Frontal cortex (tissue), 4 donors: ENCODE results near the gene UPF2. TPM values are rescaled to one million over a fixed set of nuclear protein-coding genes. Genes with fewer than 3 reads are reported as not detected.
"Not testable (repeated sequence)": the region's sequence is repeated elsewhere in the genome, so short reads cannot be mapped to it uniquely, and the experiment has no call there.

Experiments used
- DNase-seq, 2 donors: peaks; one replicate each; pipeline ENCODE4 v3.0.0; 2012; ENCODE audit warnings: low spot score in 2 of 2
- FAIRE-seq: peaks from 2 replicates; lab custom pipeline; 2012; peaks lifted over from hg19 to GRCh38; lab: Jason Lieb, UNC
- total RNA-seq: library from RNA; depleted of rRNA; stranded (reverse); fragments of >200 nt; gene quantifications from one replicate; pipeline ENCODE4 v1.2.3, GENCODE V29; 2014
- donor health status: control.
- donor health status: control.
- donor health status: control.

UPF2 gene
- total RNA-seq, 1 donor from 2014 or later = 24.1 TPM

DNA sequence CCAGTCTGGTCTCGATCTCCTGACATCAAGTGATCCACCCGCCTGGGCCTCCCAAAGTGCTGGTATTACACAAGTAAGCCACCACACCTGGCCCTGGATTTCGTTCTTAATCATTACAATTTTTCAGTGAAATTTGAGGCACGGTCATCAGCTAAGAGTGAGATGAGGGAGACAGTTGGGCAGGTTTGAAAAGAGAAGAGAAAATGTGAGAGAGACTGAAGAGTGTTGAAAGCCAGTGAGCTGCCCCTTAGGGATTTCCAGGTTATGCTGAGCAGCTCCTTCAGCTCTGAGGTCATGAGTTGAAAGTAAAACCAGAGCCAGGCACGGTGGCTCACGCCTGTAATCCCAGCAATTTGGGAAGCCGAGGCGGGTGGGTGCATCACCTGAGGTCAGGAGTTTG lies 5.9 kb upstream of the UPF2 start:
- DNase-seq (no peak), FAIRE-seq (no peak)

DNA sequence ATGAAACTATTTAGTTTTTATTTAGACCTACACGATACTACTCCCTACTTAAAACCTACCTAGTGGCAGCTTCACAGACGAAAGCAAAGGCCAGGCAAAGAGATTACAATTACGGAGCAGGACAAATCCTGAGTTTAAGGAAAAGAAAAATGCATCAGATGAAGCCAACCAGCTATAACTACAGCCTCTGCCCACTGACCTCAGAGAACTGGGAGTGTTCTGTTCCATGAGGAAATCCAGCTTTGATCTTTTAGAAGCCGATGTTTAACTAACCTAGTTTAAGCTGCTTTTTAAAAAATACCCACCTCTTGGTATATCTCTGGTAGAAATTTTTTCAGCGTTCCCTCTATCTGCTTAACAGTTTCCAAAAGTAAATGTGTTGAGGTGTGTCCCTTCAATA lies 3.0 kb upstream of the UPF2 start:
- no peak for DNase-seq
- FAIRE-seq = no peak

DNA sequence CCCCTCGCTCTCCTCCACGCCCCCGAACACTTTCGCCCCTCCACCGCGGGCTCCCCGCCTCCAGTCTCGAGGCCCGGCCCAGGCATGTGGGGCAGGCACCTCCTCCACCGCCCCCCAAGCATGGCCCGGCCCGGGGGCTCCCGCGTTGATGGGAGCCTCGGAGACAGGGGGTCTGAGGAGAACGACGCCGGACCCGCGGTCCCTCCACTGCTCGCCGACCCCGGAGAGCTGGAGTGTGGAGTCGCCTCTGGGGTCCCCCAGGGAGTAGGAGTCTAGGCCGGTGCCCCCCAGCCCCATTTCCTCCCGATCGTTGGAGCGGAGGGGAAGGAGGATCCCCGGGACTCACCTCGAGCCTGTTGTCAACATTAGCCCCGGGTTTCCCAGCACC lies 206 bp downstream of the UPF2 start:
- FAIRE-seq = no peak
- peak in 1 of 2 donors; percentile 51 for DNase-seq

DNA sequence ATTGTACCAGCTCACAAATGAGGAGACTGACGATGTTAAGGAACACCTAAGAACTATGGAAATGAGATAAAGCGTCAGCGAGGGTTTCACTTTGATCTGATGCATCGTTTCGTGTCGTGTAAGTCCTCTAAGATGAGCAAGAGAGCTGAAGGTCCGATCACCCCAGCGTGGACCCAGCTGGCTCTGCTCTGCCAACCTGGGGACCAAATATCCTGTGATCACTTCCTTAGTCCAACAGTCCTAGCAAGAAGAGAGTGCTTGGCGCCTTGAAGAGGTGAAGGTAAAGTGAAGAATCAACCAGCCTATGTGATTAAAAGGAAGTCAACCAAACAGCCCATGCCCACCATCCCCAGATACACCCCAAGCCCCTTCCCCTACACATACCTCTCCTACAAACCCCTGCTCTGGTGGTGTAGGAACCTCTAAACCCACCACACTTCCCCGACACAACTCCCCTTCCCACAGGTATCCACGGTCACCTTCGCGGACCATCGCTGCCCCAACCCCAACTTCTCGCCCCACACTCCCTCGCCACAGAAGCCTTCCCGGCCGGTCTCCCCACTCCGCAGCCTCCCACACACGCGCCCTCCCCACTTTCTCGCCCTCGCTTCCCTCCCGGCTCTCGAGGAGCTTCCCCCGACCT lies 722 bp downstream of the UPF2 start:
- no peak for FAIRE-seq
- no peak for DNase-seq

DNA sequence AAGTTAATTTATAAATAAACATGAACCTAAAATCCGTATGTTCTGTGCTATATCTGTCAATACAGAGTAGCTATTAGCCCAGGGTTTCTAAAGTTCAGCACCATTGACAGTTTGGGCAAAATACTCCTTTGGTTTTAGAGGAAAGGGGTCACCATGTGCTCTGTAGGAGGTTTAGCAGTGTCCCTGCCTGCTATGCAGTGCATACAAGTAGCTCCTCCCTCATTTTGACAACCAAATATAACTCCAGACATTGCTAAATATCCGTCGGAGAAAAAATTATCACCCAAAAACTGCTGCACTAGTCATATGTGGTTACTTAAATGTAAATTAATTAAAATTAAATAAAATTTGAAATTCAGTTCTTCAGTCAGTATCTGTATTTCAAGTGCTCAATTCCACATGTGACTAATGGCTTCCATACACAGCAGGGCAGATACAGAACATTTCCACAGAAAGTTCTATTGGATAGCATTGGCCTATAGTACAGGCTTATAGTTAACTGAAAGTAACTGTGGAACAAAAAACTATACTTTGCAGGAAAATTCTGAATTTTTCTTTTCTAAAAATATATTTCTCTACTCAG lies 6.4 kb downstream of the UPF2 start:
- DNase-seq = no peak
- FAIRE-seq = no peak

DNA sequence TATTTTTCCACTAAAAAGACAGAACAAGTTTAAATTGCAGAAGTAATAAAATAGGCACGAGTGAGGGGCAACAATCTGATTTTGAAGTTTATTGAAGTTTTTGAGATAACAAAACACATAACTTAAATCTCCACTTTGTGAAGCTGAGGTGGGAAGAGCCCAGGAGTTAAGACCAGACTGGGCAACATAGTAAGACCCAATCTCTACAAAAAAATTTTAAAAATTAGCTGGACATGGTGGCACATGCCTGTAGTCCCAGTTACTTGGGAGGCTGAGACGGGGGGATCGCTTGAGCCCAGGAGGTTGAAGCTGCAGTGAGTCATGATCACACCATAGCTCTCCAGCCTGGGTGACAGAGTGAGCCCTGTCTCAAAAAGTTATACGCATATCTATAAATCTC lies 11.2 kb downstream of the UPF2 start:
- FAIRE-seq (no peak), DNase-seq (no peak)

DNA sequence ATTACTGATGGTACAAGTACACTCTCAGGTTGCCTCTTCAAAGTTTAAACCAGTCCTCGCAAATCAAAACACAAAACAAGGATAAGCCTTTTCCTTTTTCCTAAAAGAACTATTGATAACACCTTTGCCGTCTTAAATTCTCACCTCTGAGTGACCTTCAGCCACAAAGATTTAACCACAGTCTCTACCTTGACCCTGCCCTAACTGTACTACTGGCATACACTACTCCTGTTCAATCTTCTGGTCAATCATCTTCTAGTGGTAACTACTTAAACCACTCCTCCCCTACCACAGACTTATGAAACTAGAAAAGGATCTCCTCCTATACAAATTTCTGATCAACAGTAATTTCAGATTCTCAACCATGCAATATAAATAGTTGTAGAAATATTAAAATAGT lies 15.1 kb downstream of the UPF2 start:
- no peak for FAIRE-seq
- DNase-seq = no peak

DNA sequence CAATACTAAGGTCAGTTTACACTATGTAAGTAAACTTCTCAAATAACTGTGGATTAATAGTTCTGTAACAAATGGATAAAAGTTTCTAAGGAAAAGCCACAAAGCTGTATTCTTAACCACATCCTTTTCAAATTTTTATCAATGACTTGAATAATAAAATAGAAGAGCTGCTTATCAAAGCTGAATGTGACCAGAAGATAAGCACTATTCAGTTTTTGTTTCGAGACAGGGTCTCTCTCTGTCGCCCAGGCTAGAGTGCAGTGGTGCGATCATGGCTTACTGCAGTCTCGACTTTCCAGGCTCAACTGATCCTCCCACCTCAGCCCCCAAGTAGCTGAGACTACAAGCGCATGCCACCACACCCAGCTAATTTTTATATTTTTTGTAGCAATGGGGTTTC lies 17.0 kb downstream of the UPF2 start:
- DNase-seq (no peak), FAIRE-seq (no peak)

DNA sequence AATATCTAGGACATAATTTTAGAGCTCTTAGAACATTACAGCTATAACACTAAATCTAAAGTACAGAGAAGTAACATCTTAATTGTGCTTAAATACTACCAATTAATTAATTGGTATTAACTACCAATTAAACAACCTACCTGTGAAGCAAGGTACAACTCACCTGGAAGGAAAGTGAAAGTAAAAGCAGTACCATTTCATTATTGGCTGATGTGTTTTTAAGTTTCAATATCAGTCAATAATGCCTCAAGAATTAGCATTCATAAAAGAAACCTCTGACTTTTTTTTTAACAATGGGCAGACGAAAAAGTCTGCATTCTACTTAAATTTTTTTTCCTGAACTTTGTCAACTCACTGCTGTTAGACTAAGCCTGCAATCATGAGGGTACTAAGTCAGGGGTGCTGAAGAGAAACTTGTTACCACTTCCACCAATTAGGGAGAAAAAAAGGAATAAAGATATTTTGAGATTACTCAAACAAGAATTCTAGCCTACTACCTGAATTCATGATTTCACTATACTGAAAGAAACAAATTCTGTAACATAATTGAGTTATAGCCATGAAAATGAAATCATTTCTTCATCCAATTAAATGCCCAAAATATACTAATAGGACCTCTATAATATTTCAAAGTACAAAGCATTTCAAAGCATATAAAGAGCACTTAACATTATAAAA lies 19.9 kb downstream of the UPF2 start:
- FAIRE-seq = no peak
- no peak for DNase-seq

DNA sequence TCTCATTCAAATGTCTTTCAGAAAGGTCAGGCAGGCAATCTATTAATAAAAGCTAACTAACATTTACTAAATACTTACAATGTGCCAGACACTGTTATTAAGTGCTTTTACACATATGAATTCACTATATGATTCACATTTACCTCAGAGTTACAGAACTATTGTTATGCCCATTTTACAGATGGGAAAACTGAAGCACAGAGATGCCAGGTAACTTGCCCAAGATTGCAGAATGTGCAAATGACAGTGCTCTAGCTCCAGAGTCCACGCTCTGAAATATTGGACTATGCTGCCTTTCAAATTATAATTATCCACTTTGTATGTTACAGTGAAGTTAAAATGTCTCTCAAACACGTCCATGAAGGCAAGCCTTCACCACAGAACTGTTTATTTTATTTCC lies 22.0 kb downstream of the UPF2 start:
- FAIRE-seq (no peak), DNase-seq (no peak)

DNA sequence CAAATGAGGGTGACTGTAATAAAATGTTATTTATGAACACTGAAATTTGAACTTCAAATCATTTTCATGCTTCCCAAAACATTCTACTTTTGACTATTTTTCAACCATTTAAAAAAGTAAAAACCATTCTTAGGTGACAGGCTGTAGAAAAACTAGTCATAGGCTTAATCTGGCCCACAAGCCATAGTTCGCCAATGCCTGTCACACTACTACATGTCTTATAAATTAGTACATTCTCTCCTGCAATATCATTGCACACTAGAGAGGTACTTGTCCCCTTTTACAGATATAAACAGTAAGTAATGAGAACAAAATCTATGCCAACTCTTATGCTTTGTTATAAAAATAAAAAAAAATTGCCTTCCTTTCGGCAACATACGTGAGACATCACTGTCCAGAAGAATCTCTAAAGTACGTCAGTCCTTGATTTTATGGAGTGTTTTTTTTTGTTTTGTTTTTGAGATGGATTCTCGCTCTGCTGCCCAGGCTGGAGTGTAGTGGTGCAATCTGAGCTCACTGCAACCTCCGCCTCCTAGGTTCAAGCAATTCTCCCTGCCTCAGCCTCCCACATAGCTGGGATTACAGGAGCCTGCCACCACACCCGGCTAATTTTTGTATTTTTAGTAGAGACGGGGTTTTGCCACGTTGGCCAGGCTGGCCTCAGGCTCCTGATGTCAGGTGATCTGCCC lies 23.2 kb downstream of the UPF2 start:
- no peak for DNase-seq
- no peak for FAIRE-seq

DNA sequence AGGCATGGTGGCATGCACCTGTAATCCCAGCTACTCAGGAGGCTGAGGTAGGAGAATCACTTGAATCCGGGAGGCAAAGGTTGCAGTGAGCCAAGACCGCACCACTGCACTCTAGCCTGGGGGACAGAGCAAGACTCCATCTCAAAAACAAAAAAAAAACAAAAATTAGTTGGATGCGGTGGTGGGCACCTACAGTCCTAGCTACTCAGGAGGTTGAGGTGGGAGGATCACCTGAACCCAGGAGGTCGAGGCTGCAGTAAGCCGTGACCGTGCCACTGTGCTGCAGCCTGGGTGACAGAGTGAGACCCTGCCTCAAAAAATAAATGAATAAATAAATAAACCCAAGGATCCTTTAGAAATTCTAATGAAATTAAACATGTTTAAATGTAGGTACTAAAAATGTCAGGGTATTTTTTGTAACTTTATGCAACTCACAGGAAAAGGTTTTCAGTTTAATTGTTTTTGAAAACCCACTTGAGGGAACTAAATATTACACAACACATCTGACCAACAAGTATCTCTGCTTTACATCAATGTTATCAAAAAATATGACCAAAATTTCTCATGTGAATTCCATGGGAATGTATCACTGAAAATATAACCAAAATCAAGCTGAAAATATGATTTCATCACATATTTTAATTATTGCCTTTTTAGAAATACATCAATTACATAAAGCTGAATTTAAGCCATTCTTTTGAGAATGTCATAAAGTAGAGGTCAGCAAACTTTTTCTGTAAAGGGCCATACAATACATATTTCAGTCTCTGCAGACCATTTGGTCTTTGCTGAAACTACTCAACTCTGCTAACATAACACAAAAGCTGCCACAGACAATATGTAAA lies 23.9 kb downstream of the UPF2 start:
- DNase-seq = no peak
- FAIRE-seq = no peak

DNA sequence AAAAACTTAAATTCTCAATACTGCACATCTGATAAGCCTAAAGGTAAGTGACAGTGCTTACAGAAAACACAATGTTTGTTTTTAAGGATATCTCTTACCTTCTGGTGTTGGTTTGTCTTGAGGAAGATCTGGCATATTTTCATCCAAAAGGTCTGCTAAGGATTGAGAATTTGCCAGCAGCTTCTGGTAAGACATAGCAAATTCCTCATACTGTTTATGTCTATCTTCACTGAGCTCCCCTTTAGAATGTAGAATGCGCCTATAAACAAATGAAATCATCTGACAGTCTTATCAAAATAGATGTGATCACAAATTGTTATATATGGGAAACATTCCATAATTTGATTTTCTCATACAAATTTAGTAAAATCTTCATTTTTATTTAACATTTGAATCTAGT lies 28.7 kb downstream of the UPF2 start:
- FAIRE-seq = no peak
- DNase-seq = no peak

DNA sequence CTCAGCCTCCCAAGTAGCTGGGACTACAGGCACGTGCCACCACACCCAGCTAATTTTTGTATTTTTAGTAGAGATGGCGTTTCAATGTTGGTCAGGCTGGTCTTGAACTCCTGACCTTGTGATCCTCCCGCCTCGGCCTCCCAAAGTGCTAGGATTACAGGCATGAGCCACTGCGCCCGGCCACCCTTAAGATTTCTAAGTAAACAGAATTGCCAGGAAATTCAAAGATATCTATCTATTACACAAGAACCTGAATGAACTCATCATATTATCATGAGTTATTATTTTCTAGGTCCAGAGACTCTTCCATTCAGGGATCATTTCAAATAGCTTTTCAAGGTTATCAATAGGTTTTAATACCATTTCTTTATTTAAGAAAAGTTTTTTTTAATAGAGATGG lies 29.2 kb downstream of the UPF2 start:
- not testable (repeated sequence) for DNase-seq, FAIRE-seq

DNA sequence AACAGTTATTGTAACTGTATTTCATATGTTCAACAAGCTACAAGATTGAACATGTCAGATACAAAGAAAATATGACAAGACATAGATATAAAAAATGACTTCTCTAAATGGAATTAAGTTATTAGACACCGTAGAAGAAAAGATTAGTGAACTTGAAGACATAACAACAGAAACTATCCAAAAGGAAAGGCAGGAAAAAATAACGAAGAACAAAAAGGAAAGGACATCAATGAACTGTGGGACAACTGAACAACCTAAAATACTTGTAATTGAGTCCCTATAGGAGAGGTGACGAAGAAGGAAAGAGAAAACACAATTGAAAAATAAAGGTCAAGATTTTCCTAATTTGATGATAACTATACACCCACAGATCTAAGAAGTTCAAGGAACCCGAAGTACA lies 32.3 kb downstream of the UPF2 start:
- DNase-seq = no peak

DNA sequence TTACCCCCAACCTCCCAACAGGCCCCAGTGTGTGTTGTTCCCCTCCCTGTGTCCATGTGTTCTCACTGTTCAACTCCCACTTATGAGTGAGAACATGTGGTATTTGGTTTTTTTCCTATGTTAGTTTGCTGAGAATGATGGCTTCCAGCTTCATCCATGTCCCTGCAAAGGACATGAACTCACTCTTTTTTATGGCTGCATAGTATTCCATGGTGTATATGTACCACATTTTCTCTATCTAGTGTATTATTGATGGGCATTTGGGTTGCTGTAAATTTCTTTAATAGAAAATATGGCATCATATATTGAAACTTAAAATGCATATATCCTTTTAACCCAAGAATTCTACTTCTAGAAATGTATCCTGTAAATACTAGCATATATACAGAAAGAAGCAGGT lies 33.8 kb downstream of the UPF2 start:
- FAIRE-seq, DNase-seq: not testable (repeated sequence)

More for the DNA sequence above, 32.3 kb downstream of the UPF2 start:
- FAIRE-seq = no peak

DNA sequence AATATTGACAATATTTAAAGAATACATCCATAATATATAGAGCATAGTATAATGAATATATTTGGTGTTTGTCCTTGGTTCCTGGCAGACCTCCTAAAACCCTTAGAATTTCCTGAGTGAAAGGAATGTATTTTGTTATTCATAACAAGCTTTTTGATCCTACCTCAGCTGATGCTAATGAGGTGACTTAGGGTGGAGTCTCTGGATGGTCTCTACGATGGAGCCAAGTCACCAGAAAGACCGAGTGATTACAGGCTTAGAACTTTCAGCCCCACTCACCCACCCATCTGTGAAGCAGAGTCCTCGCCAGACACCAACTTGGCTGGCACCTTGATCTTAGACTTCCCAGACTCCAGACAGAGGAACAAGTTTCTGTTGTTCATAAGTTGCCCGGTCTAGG lies 35.9 kb downstream of the UPF2 start:
- FAIRE-seq (no peak), DNase-seq (no peak)

DNA sequence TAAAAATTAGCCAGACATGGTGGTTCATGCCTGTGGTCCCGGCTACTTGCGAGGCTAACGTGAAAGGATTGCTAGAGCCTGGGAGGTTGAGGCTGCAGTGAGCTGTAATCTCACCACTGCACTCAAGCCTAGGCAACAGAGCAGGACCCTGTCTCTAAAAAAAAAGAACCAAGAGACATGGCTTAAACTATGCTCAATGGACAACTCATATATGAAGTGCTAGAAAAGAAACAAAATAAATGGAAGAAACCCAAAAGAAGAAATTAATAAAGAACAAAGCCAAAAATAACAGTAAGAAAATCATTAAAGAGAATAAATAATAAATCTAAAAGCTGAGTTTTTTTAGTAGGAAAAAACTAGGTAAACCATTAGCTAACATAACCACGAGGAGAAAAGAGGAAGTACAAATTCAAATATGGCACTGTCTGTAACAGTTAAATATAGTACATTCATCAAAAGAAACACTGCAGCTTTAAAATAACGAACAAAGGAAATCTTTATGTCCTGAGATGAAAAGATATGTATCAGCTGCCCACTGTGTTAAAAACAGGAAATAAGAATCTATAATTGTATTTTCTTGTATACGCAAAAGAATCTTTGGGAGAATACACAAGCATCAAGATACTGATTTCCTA lies 48.7 kb downstream of the UPF2 start:
- no peak for DNase-seq
- no peak for FAIRE-seq

DNA sequence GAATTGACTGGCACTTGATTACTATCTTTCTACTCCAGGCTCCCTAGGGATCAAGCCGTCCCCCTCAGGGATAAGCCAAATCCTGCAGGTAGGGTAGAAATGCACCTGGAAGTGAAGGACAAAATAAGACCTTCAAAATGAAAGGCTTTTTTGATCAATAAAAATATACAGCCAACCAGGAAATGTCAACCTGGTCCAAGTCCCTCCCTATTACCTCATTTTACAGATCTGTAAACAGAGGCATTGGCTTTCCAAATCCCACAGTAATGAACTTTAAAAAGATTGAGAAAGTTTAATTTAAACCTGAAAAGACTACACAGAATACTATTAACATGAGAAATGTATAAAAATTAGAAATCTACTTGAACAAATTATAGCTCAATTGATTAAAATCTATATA lies 53.7 kb downstream of the UPF2 start:
- no peak for DNase-seq
- no peak for FAIRE-seq
